Glutamatergic neuron (in vitro differentiated cells): ENCODE data around the gene MED12. TPM values are rescaled to one million over a fixed set of nuclear protein-coding genes. Genes with fewer than 3 reads are reported as not detected.

Experiments used
- DNase-seq: peaks from one replicate; pipeline ENCODE4 v3.0.0; 2022
- H3K27ac Mint-ChIP-seq: one replicate; pipeline ENCODE4 v1.8.0; 2020; ENCODE audit warnings: mild to moderate bottlenecking, mixed read lengths, inconsistent platforms; ENCODE audit not compliant: unreplicated experiment
- H3K27me3 Mint-ChIP-seq: one replicate; pipeline ENCODE4 v1.8.0; 2020; ENCODE audit warnings: mild to moderate bottlenecking, moderate library complexity, mixed read lengths, inconsistent platforms; ENCODE audit not compliant: unreplicated experiment
- H3K36me3 Mint-ChIP-seq: one replicate; pipeline ENCODE4 v1.8.0; 2020; ENCODE audit warnings: mild to moderate bottlenecking, mixed read lengths, inconsistent platforms; ENCODE audit not compliant: unreplicated experiment
- H3K4me1 Mint-ChIP-seq: one replicate; pipeline ENCODE4 v1.8.0; 2020; ENCODE audit warnings: mild to moderate bottlenecking, low read depth, mixed read lengths, inconsistent platforms; ENCODE audit not compliant: unreplicated experiment
- H3K4me3 Mint-ChIP-seq: one replicate; pipeline ENCODE4 v1.8.0; 2020; ENCODE audit warnings: mild to moderate bottlenecking, mixed read lengths, inconsistent platforms; ENCODE audit not compliant: unreplicated experiment
- H3K9me3 Mint-ChIP-seq: one replicate; pipeline ENCODE4 v1.8.0; 2020; ENCODE audit warnings: mild to moderate bottlenecking, moderate library complexity, mixed read lengths, inconsistent platforms; ENCODE audit not compliant: unreplicated experiment
- total RNA-seq: library from RNA; stranded (reverse); fragmentation: NEBNext Ultra II Directional; extraction: Animal tissue kit (Norgen Biotek cat#: 25700); gene quantifications from one replicate; pipeline ENCODE4 v1.2.1, GENCODE V29; 2021; ENCODE audit not compliant: unreplicated experiment
- TF ChIP-seq, protein P1 (sequence below): fragments of 200-600 bp; sonication (generic); IDR thresholded peaks from one replicate; pipeline ENCODE4 v1.5.0; 2021; ENCODE audit not compliant: partially characterized antibody, unreplicated experiment

The MED12 gene
- total RNA-seq, 1 donor from 2014 or later = 87.4 TPM

DNA sequence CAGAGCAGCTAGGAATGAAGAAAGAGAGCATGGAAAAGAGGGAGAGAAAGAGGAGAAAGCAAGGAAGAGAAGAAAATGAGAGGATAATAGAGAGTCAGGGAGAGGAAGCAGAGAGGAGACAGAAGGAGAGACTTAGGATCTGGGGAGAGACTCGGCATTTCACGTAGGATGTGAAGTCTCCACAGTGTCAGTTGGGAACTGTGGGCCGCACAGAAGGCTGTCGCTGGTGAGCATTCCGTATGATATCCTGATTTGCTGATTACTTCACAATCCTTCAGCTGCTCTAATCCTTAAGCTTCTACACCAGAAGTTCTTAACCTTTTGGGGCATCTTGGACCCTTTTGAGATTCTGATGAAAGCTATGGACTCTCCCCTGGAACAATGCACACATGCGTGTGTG, 40.2 kb downstream of the MED12 start:
- TF ChIP-seq, protein P1, sequence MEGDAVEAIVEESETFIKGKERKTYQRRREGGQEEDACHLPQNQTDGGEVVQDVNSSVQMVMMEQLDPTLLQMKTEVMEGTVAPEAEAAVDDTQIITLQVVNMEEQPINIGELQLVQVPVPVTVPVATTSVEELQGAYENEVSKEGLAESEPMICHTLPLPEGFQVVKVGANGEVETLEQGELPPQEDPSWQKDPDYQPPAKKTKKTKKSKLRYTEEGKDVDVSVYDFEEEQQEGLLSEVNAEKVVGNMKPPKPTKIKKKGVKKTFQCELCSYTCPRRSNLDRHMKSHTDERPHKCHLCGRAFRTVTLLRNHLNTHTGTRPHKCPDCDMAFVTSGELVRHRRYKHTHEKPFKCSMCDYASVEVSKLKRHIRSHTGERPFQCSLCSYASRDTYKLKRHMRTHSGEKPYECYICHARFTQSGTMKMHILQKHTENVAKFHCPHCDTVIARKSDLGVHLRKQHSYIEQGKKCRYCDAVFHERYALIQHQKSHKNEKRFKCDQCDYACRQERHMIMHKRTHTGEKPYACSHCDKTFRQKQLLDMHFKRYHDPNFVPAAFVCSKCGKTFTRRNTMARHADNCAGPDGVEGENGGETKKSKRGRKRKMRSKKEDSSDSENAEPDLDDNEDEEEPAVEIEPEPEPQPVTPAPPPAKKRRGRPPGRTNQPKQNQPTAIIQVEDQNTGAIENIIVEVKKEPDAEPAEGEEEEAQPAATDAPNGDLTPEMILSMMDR = no peak

DNA sequence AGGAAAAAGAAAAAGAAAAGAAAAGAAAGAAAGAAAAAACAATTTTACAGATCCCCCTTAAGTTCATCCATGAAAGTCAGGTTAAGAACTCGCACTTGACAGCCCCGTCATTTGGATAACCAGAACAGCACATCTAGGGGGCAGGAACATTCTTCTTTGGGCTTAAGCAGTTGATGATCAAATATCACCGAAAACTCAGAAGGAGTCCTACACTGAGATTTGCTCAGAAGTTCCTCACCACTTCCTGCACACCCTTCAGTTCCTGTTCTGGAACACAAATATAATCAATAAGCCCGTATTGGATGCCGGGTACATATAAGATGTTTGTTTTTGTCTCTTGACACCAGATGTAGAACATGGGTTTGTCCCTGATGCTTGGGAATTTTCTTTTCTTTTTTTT, 40.9 kb downstream of the MED12 start:
- H3K4me1 Mint-ChIP-seq = no peaks in the 10 kb centered on the region
- TF ChIP-seq, protein P1 = no peak
- H3K27me3 Mint-ChIP-seq = no peaks in the 10 kb centered on the region
- H3K36me3 Mint-ChIP-seq = no peaks in the 10 kb centered on the region
- H3K9me3 Mint-ChIP-seq = no peaks in the 10 kb centered on the region
- DNase-seq = no peak
- no peak overlapping the region for H3K4me3 Mint-ChIP-seq
- H3K27ac Mint-ChIP-seq = no peak overlapping the region

More for the DNA sequence above, 40.2 kb downstream of the MED12 start:
- Mint-ChIP-seq H3K4me3 (no peak overlapping the region), H3K27ac (no peak overlapping the region), H3K27me3 (no peaks in the 10 kb centered on the region), H3K36me3 (no peaks in the 10 kb centered on the region), H3K9me3 (no peaks in the 10 kb centered on the region), H3K4me1 (no peaks in the 10 kb centered on the region)
- DNase-seq = no peak

DNA sequence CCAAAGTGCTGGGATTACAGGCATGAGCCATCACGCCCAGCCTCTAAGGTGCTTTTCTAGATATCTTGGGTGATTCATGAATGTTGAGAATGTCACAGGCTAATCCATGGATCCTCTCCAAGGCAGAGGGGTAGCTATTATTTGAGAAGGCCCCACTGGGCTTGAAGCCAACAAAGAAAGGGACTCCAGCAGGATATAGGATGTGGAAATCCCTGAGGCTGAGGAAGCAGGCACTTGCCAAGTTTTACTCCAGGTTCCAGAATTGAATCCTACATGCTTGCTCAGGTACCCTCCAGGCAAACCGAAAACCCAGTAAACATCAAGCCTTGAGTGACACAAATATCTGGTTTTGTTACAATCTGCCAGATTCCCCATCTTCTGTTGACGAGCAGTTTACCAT, 42.1 kb downstream of the MED12 start:
- no peak overlapping the region for H3K4me3 Mint-ChIP-seq
- no peaks in the 10 kb centered on the region for H3K9me3 Mint-ChIP-seq
- TF ChIP-seq, protein P1 = no peak
- no peaks in the 10 kb centered on the region for H3K27me3 Mint-ChIP-seq
- H3K27ac Mint-ChIP-seq = no peak overlapping the region
- H3K4me1 Mint-ChIP-seq = no peaks in the 10 kb centered on the region
- no peaks in the 10 kb centered on the region for H3K36me3 Mint-ChIP-seq
- DNase-seq = no peak

DNA sequence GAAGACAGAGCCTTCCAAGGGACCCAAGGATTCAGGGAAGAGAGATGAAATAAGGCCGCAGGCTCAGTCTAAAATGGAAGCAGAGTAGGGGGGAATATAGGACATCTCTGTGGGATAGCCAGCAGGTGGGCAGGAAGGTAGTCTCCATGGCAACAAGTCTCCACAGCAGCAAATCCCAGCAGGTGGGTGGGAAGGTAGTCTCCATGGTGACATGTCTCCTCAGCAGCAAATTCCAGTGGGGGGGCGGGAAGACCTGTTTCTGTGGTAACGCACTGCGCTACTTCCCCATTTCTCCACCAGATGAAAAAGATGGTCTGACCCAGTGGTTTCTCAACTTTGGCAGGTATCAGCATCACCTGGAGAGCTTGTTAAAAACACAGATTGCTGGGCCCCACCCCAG, 44.6 kb downstream of the MED12 start:
- no peaks in the 10 kb centered on the region for H3K36me3 Mint-ChIP-seq
- H3K27me3 Mint-ChIP-seq = no peaks in the 10 kb centered on the region
- no peak for DNase-seq
- no peaks in the 10 kb centered on the region for H3K9me3 Mint-ChIP-seq
- no peak overlapping the region for H3K27ac Mint-ChIP-seq
- no peaks in the 10 kb centered on the region for H3K4me1 Mint-ChIP-seq
- TF ChIP-seq, protein P1 = no peak
- H3K4me3 Mint-ChIP-seq = no peak overlapping the region

DNA sequence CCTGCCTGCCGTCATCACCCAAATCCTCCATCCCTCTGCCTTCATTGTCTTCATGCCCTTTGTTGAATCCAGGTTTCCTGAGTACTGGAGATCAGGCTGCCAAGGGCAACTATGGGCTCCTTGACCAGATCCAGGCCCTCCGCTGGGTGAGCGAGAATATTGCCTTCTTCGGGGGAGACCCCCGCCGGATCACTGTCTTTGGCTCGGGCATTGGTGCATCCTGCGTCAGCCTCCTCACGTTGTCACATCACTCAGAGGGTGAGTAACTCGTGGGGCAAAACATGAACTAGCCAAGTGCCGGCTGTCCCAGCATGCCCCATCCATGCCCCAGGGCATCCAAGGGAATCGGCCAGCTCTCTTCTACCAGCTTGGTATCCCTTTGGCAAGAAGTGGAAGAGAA, 45.7 kb downstream of the MED12 start:
- no peak overlapping the region for H3K27ac Mint-ChIP-seq
- H3K4me3 Mint-ChIP-seq = no peak overlapping the region
- DNase-seq = no peak
- no peaks in the 10 kb centered on the region for H3K27me3 Mint-ChIP-seq
- no peaks in the 10 kb centered on the region for H3K36me3 Mint-ChIP-seq
- no peaks in the 10 kb centered on the region for H3K9me3 Mint-ChIP-seq
- no peaks in the 10 kb centered on the region for H3K4me1 Mint-ChIP-seq
- TF ChIP-seq, protein P1 = no peak
